HEK293 (cell line): ENCODE measurements around the gene DUS1L.

Experiments
- CTCF ChIA-PET: fragments of 350-600 bp; formaldehyde crosslinking; extraction: SDS; loops from one replicate; lab custom pipeline; 2021; ENCODE audit warnings: antibody characterized with exemption; lab: Yijun Ruan, JAX
- POLR2A ChIA-PET: fragments of 300-600 bp; formaldehyde crosslinking; extraction: SDS; loops from one replicate; lab custom pipeline; 2020; ENCODE audit warnings: antibody characterized with exemption, inconsistent platforms; lab: Yijun Ruan, JAX
- H3K27ac ChIP-seq: fragments of 200-500 bp; sonication (Bioruptor generic); 2 replicates; pipeline ENCODE4 v1.5.1; 2014; ENCODE audit warnings: low read depth, low read length, control low read depth, inconsistent platforms; ENCODE audit errors: extremely low read depth
- H3K36me3 ChIP-seq, 2 experiments: fragments of 200-500 bp in 1 of 2; sonication (Bioruptor generic) in 1 of 2; 1 replicate in 1 of 2; 2 replicates in 1 of 2; pipeline ENCODE4 v1.5.1; 2014 to 2017; ENCODE audit warnings: inconsistent platforms in 2 of 2, low read length in 2 of 2; ENCODE audit not compliant: control insufficient read depth in 2 of 2, insufficient read depth in 1 of 2
- H3K4me1 ChIP-seq: fragments of 200-500 bp; sonication (Bioruptor generic); 2 replicates; pipeline ENCODE4 v1.5.1; 2014; ENCODE audit warnings: mild to moderate bottlenecking, low read length, inconsistent platforms; ENCODE audit not compliant: control insufficient read depth, insufficient read depth
- H3K4me3 ChIP-seq: 2 replicates; pipeline ENCODE4 v1.5.1; 2011; ENCODE audit warnings: low read depth, mild to moderate bottlenecking, control low read depth, low read length, moderate library complexity
- H3K9me3 ChIP-seq: fragments of 200-500 bp; sonication (Bioruptor generic); 2 replicates; pipeline ENCODE4 v1.5.1; 2014; ENCODE audit warnings: low read depth, low read length, inconsistent platforms; ENCODE audit not compliant: control insufficient read depth, insufficient read depth
- GLIS2 ChIP-seq: fragments of 450-650 bp; formaldehyde crosslinking; IDR thresholded peaks from 2 replicates; pipeline ENCODE4 v1.5.1; 2016; ENCODE audit warnings: missing biosample characterization, missing genetic modification characterization
- HOXA7 ChIP-seq: sonication (generic); formaldehyde crosslinking; IDR thresholded peaks from 2 replicates; pipeline ENCODE4 v1.8.1; 2022; ENCODE audit warnings: missing genetic modification reagents, borderline replicate concordance
- KLF1 ChIP-seq: fragments of 450-650 bp; formaldehyde crosslinking; IDR thresholded peaks from 2 replicates; pipeline ENCODE4 v1.5.1; 2016; ENCODE audit warnings: missing biosample characterization, missing genetic modification characterization
- KLF16 ChIP-seq: fragments of 450-650 bp; formaldehyde crosslinking; IDR thresholded peaks from 2 replicates; pipeline ENCODE4 v1.5.1; 2017; ENCODE audit warnings: missing biosample characterization, missing genetic modification characterization
- KLF9 ChIP-seq: fragments of 450-650 bp; formaldehyde crosslinking; IDR thresholded peaks from 2 replicates; pipeline ENCODE4 v1.5.1; 2016; ENCODE audit warnings: missing biosample characterization, missing genetic modification characterization, low read depth
- MYNN ChIP-seq: fragments of 450-650 bp; formaldehyde crosslinking; IDR thresholded peaks from 2 replicates; pipeline ENCODE4 v1.5.1; 2016; ENCODE audit warnings: missing biosample characterization, missing genetic modification characterization, borderline replicate concordance
- MZF1 ChIP-seq: fragments of 450-650 bp; formaldehyde crosslinking; IDR thresholded peaks from 2 replicates; pipeline ENCODE4 v1.5.1; 2017; ENCODE audit warnings: missing biosample characterization, missing genetic modification characterization, borderline replicate concordance
- SETDB1 ChIP-seq: IDR thresholded peaks from one replicate; pipeline ENCODE4 v1.6.1; 2017; ENCODE audit warnings: mild to moderate bottlenecking, low read length, moderate library complexity, mixed read lengths; ENCODE audit not compliant: insufficient read length
- SP3 ChIP-seq: fragments of 450-650 bp; formaldehyde crosslinking; IDR thresholded peaks from 2 replicates; pipeline ENCODE4 v1.5.1; 2016; ENCODE audit warnings: missing biosample characterization, missing genetic modification characterization
- SP7 ChIP-seq: fragments of 450-650 bp; formaldehyde crosslinking; IDR thresholded peaks from 2 replicates; pipeline ENCODE4 v1.5.1; 2016; ENCODE audit warnings: missing biosample characterization, missing genetic modification characterization
- ZBTB8A ChIP-seq: fragments of 450-650 bp; formaldehyde crosslinking; IDR thresholded peaks from 2 replicates; pipeline ENCODE4 v1.5.1; 2016; ENCODE audit warnings: missing biosample characterization, missing genetic modification characterization
- ZIC2 ChIP-seq: fragments of 450-650 bp; formaldehyde crosslinking; IDR thresholded peaks from 2 replicates; pipeline ENCODE4 v1.5.1; 2016; ENCODE audit warnings: missing biosample characterization, missing genetic modification characterization
- ZNF157 ChIP-seq: fragments of 450-650 bp; formaldehyde crosslinking; IDR thresholded peaks from 2 replicates; pipeline ENCODE4 v1.5.1; 2016; ENCODE audit warnings: missing biosample characterization, missing genetic modification characterization
- ZNF341 ChIP-seq: fragments of 450-650 bp; formaldehyde crosslinking; IDR thresholded peaks from 2 replicates; pipeline ENCODE4; 2016; ENCODE audit warnings: low read depth, missing biosample characterization, missing genetic modification characterization
- ZNF426 ChIP-seq: fragments of 450-650 bp; formaldehyde crosslinking; IDR thresholded peaks from 2 replicates; pipeline ENCODE4 v1.5.1; 2017; ENCODE audit warnings: missing biosample characterization, missing genetic modification characterization, mild to moderate bottlenecking, inconsistent platforms, moderate library complexity
- ZNF514 ChIP-seq: fragments of 450-650 bp; formaldehyde crosslinking; IDR thresholded peaks from 2 replicates; pipeline ENCODE4 v1.5.1; 2016; ENCODE audit warnings: missing biosample characterization, missing genetic modification characterization
- ZNF529 ChIP-seq: fragments of 450-650 bp; formaldehyde crosslinking; IDR thresholded peaks from 2 replicates; pipeline ENCODE4 v1.5.1; 2017; ENCODE audit warnings: missing genetic modification characterization, missing biosample characterization; ENCODE audit not compliant: insufficient replicate concordance
- ZNF600 ChIP-seq: fragments of 450-650 bp; formaldehyde crosslinking; IDR thresholded peaks from 2 replicates; pipeline ENCODE4 v1.5.1; 2016; ENCODE audit warnings: missing biosample characterization, missing genetic modification characterization
- ZNF664 ChIP-seq: fragments of 450-650 bp; formaldehyde crosslinking; IDR thresholded peaks from 2 replicates; pipeline ENCODE4 v1.5.1; 2016; ENCODE audit warnings: missing biosample characterization, missing genetic modification characterization
- TF ChIP-seq, protein P1 (sequence below): fragments of 450-650 bp; formaldehyde crosslinking; IDR thresholded peaks from 2 replicates; pipeline ENCODE4 v1.5.1; 2016; ENCODE audit warnings: missing biosample characterization, missing genetic modification characterization
- TF ChIP-seq, protein P2 (sequence below): fragments of 450-650 bp; formaldehyde crosslinking; IDR thresholded peaks from 2 replicates; pipeline ENCODE4 v1.5.1; 2016; ENCODE audit warnings: missing biosample characterization, missing genetic modification characterization
- TF ChIP-seq, protein P3 (sequence below): fragments of 450-650 bp; formaldehyde crosslinking; IDR thresholded peaks from 2 replicates; pipeline ENCODE4 v1.5.1; 2016; ENCODE audit warnings: missing biosample characterization, missing genetic modification characterization, borderline replicate concordance
- TF ChIP-seq, protein P4 (sequence below): fragments of 450-650 bp; formaldehyde crosslinking; IDR thresholded peaks from 2 replicates; pipeline ENCODE4 v1.5.1; 2016; ENCODE audit warnings: missing biosample characterization, missing genetic modification characterization

DUS1L gene

DNA sequence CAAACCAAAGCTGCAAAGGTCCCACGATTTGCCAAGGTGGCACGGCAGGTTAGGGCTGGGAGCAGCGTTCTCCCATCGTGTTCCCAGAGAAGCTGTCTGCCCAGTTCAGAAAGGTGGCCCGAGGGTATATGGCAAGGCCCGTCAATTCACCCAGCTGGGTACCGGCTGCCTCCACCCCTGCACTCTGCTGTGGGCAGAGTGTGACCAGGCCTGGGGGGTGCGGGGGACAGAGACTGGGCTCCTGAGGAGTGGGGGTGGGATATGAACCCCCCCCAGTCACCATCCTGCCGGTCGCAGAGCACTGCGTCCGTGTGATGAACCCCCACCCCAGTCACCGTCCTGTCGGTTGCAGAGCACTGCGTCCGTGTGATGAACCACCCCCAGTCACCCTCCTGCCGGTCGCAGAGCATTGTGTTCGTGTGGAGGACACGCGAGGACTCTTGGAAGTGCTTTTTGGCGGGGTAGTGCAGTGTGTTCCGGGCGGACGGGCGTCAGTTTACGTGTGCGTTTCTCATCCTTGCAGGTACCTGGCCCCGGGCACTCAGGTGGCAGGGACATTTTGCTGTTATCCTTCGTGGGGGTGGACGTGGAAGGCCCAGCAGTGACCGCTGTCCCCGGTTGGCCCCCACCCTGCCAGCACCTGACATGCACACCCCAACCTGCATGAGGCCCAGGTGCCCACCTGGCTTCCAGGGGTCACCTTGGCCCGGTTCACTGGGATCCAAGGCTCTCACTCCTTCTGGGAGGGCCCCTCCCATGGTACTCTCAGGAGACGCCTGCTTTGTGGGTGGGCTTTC lies 35.1 kb upstream of the DUS1L start:
- CTCF ChIA-PET, result interaction anchor here (0.6 kb wide), 1 partner anchor 1558 kb away, joined by 3 read pairs; no protein-coding TSS in a partner anchor
- Histone ChIP-seq H3K9me3 (no peaks in the 10 kb centered on the region), H3K36me3 (peaks cover 0 to 14% of the 10 kb centered on the region in 2 experiments; a peak in 1 of 3 replicates), H3K27ac (0 out of 2 replicates have a peak overlapping the region, but pooled peaks have one; percentile 27), H3K4me3 (no peak overlapping the region), H3K4me1 (peaks cover 8% of the 10 kb centered on the region; the same call in 1 of the 2 replicates)
- TF ChIP-seq ZNF157 (no peak), ZBTB8A (tag by site-specific recombination) (no peak), ZNF600 (tag by site-specific recombination) (peak; percentile 64), MZF1 (tag by site-specific recombination) (no peak), SP7 (tag by site-specific recombination) (no peak), ZNF529 (tag by site-specific recombination) (no peak), GLIS2 (tag by site-specific recombination) (0 out of 2 replicates have a peak, but pooled peaks have one; percentile 65), ZNF426 (tag by site-specific recombination) (no peak), SP3 (tag by site-specific recombination) (0 out of 2 replicates have a peak, but pooled peaks have one; percentile 14), ZIC2 (no peak), KLF9 (tag by site-specific recombination) (no peak), MYNN (tag by site-specific recombination) (no peak), ZNF514 (tag by site-specific recombination) (no peak), SETDB1 (no peak)
- TF ChIP-seq, protein P1, sequence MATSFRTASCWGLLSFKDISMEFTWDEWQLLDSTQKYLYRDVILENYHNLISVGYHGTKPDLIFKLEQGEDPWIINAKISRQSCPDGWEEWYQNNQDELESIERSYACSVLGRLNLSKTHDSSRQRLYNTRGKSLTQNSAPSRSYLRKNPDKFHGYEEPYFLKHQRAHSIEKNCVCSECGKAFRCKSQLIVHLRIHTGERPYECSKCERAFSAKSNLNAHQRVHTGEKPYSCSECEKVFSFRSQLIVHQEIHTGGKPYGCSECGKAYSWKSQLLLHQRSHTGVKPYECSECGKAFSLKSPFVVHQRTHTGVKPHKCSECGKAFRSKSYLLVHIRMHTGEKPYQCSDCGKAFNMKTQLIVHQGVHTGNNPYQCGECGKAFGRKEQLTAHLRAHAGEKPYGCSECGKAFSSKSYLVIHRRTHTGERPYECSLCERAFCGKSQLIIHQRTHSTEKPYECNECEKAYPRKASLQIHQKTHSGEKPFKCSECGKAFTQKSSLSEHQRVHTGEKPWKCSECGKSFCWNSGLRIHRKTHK (tag by site-specific recombination), result no peak
- TF ChIP-seq, protein P2, sequence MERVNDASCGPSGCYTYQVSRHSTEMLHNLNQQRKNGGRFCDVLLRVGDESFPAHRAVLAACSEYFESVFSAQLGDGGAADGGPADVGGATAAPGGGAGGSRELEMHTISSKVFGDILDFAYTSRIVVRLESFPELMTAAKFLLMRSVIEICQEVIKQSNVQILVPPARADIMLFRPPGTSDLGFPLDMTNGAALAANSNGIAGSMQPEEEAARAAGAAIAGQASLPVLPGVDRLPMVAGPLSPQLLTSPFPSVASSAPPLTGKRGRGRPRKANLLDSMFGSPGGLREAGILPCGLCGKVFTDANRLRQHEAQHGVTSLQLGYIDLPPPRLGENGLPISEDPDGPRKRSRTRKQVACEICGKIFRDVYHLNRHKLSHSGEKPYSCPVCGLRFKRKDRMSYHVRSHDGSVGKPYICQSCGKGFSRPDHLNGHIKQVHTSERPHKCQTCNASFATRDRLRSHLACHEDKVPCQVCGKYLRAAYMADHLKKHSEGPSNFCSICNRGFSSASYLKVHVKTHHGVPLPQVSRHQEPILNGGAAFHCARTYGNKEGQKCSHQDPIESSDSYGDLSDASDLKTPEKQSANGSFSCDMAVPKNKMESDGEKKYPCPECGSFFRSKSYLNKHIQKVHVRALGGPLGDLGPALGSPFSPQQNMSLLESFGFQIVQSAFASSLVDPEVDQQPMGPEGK, result peak; percentile 44; the same call in 1 of the 2 replicates
- TF ChIP-seq, protein P3, sequence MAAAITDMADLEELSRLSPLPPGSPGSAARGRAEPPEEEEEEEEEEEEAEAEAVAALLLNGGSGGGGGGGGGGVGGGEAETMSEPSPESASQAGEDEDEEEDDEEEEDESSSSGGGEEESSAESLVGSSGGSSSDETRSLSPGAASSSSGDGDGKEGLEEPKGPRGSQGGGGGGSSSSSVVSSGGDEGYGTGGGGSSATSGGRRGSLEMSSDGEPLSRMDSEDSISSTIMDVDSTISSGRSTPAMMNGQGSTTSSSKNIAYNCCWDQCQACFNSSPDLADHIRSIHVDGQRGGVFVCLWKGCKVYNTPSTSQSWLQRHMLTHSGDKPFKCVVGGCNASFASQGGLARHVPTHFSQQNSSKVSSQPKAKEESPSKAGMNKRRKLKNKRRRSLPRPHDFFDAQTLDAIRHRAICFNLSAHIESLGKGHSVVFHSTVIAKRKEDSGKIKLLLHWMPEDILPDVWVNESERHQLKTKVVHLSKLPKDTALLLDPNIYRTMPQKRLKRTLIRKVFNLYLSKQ, result no peak
- POLR2A ChIA-PET, result no interaction called here

DNA sequence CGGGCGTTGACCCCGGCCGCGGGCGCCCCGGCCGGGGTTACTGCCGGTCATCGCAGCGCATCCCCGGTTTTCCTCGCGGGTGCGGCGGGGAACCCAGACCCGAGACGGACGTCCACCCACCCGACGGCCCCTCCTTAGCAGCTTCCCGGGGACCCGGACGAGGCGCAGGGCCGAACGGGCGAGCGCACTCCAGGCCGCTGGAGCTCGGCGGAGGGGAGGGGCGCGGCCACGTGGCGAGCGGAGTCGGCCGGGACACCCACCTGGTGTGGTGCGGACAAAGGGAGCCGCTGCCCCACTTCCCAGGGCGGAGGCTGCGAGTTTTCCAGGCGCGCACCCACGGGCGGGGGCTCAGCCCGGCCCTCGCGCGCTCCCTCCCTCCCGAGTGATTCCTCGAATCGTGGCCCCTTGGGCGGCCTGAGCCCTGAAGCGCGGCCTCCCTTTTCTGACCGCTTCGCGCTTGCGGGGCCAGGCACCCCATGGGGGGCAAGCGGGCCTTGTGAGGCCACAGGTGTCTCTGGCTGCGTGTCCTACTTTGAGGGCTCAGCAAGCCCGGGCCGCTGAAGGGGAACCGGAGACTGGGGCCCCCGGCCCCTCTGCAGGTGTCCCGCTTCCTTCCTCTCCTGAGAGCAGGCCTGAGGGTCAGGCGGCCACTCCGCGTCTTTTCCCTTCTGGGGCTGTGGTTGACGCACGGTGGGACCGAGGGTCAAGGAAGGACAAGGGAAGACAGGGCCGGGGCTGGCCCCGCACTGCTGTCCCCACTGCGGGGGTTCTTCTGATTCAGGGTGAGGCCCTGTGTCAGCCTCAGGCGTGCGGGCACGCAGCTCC lies 33.5 kb upstream of the DUS1L start:
- peaks cover 3 to 27% of the 10 kb centered on the region in 2 experiments; a peak in 2 of 3 replicates for H3K36me3 ChIP-seq
- POLR2A ChIA-PET, result interaction anchor here (0.6 to 3.9 kb wide), 14 partner anchors 7 to 232 kb away, joined by 3 to 18 read pairs (median 4); partner anchors contain the start of genes CENPX, DCXR and LRRC45
- no peaks in the 10 kb centered on the region for H3K9me3 ChIP-seq
- 0 out of 2 replicates have a peak, but pooled peaks cover 7% of the 10 kb centered on the region for H3K4me1 ChIP-seq
- H3K4me3 ChIP-seq, result peak overlapping the region; percentile 39
- peak overlapping the region; percentile 97 for H3K27ac ChIP-seq
- CTCF ChIA-PET, result interaction anchor here (1.1 kb wide), 1 partner anchor 386 kb away, joined by 5 read pairs; no protein-coding TSS in a partner anchor
- TF ChIP-seq KLF1 (tag by site-specific recombination) (peak; percentile 74), ZNF529 (tag by site-specific recombination) (no peak), KLF16 (peak; percentile 62; the same call in 1 of the 2 replicates), ZNF664 (tag by site-specific recombination) (no peak), ZNF341 (tag by site-specific recombination) (no peak), HOXA7 (no peak)
- TF ChIP-seq, protein P4, sequence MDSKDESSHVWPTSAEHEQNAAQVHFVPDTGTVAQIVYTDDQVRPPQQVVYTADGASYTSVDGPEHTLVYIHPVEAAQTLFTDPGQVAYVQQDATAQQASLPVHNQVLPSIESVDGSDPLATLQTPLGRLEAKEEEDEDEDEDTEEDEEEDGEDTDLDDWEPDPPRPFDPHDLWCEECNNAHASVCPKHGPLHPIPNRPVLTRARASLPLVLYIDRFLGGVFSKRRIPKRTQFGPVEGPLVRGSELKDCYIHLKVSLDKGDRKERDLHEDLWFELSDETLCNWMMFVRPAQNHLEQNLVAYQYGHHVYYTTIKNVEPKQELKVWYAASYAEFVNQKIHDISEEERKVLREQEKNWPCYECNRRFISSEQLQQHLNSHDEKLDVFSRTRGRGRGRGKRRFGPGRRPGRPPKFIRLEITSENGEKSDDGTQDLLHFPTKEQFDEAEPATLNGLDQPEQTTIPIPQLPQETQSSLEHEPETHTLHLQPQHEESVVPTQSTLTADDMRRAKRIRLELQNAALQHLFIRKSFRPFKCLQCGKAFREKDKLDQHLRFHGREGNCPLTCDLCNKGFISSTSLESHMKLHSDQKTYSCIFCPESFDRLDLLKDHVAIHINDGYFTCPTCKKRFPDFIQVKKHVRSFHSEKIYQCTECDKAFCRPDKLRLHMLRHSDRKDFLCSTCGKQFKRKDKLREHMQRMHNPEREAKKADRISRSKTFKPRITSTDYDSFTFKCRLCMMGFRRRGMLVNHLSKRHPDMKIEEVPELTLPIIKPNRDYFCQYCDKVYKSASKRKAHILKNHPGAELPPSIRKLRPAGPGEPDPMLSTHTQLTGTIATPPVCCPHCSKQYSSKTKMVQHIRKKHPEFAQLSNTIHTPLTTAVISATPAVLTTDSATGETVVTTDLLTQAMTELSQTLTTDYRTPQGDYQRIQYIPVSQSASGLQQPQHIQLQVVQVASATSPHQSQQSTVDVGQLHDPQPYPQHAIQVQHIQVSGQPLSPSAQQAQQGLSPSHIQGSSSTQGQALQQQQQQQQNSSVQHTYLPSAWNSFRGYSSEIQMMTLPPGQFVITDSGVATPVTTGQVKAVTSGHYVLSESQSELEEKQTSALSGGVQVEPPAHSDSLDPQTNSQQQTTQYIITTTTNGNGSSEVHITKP (tag by site-specific recombination), result peak; percentile 35; the same call in 1 of the 2 replicates
